Osteocyte (in vitro differentiated cells): Measurements from ENCODE around the gene WNT9B. TPM values are rescaled to one million over a fixed set of nuclear protein-coding genes. Genes with fewer than 3 reads are reported as not detected.

Experiments
- DNase-seq: peaks from one replicate; pipeline ENCODE4 v3.0.0; 2021; ENCODE audit warnings: mixed read lengths; ENCODE audit not compliant: unreplicated experiment; ENCODE audit errors: extremely low spot score
- H3K27ac Mint-ChIP-seq: one replicate; pipeline ENCODE4 v1.8.0; 2021; ENCODE audit warnings: mild to moderate bottlenecking, mixed read lengths; ENCODE audit not compliant: unreplicated experiment
- H3K27me3 Mint-ChIP-seq: one replicate; pipeline ENCODE4 v1.8.0; 2021; ENCODE audit warnings: mixed read lengths; ENCODE audit not compliant: unreplicated experiment
- H3K36me3 Mint-ChIP-seq: one replicate; pipeline ENCODE4 v1.8.0; 2021; ENCODE audit warnings: mixed read lengths; ENCODE audit not compliant: unreplicated experiment
- H3K4me1 Mint-ChIP-seq: one replicate; pipeline ENCODE4 v1.8.0; 2021; ENCODE audit warnings: mixed read lengths; ENCODE audit not compliant: unreplicated experiment
- H3K4me3 Mint-ChIP-seq: one replicate; pipeline ENCODE4 v1.8.0; 2021; ENCODE audit warnings: mild to moderate bottlenecking, moderate library complexity, mixed read lengths; ENCODE audit not compliant: unreplicated experiment
- H3K9me3 Mint-ChIP-seq: one replicate; pipeline ENCODE4 v1.8.0; 2021; ENCODE audit warnings: mixed read lengths; ENCODE audit not compliant: unreplicated experiment
- CTCF ChIP-seq: fragments of 200-600 bp; sonication (generic); IDR thresholded peaks from 2 replicates; pipeline ENCODE4 v1.5.0; 2021; ENCODE audit warnings: antibody characterized with exemption, mild to moderate bottlenecking, moderate library complexity
- total RNA-seq: library from RNA; stranded (reverse); gene quantifications from 2 replicates; pipeline ENCODE4 v1.2.1, GENCODE V29; 2021

The WNT9B gene
- total RNA-seq, 1 donor from 2014 or later, result not detected

- DNase-seq, result no peak
- no peak overlapping the region for H3K4me3 Mint-ChIP-seq
- H3K36me3 Mint-ChIP-seq, result no peaks in the 10 kb centered on the region
- no peaks in the 10 kb centered on the region for H3K9me3 Mint-ChIP-seq
- H3K27ac Mint-ChIP-seq, result no peak overlapping the region
- H3K27me3 Mint-ChIP-seq, result peaks cover 54% of the 10 kb centered on the region
- TF ChIP-seq CTCF, result no peak
- H3K4me1 Mint-ChIP-seq, result peaks cover 15% of the 10 kb centered on the region
Observed at GRCh38 chr17:46815474-46816353, 35.7 kb upstream of the WNT9B start.

GRCh38 chr17:46817151-46817900 lies 34.1 kb upstream of the WNT9B start:
- no peak for TF ChIP-seq CTCF
- H3K27ac Mint-ChIP-seq, result no peak overlapping the region
- DNase-seq, result no peak
- peaks cover 15% of the 10 kb centered on the region for H3K4me1 Mint-ChIP-seq
- H3K27me3 Mint-ChIP-seq, result peaks cover 61% of the 10 kb centered on the region
- peak overlapping the region; percentile 22 for H3K4me3 Mint-ChIP-seq
- H3K9me3 Mint-ChIP-seq, result no peaks in the 10 kb centered on the region
- H3K36me3 Mint-ChIP-seq, result no peaks in the 10 kb centered on the region

- no peak overlapping the region for H3K27ac Mint-ChIP-seq
- H3K4me3 Mint-ChIP-seq, result peak overlapping the region; percentile 22
- DNase-seq, result no peak
- no peaks in the 10 kb centered on the region for H3K36me3 Mint-ChIP-seq
- peaks cover 58% of the 10 kb centered on the region for H3K27me3 Mint-ChIP-seq
- no peaks in the 10 kb centered on the region for H3K9me3 Mint-ChIP-seq
- TF ChIP-seq CTCF, result no peak
- H3K4me1 Mint-ChIP-seq, result peaks cover 15% of the 10 kb centered on the region
Observed at GRCh38 chr17:46817901-46818209, 33.5 kb upstream of the WNT9B start.

GRCh38 chr17:46818316-46818928 lies 33.0 kb upstream of the WNT9B start, which contains the start of gene WNT3:
Gene WNT3 (minus strand): TSS chr17:46818692. CDS start chr17:46818597, 95 bp downstream.
- Mint-ChIP-seq H3K36me3 (no peaks in the 10 kb centered on the region), H3K4me1 (peaks cover 15% of the 10 kb centered on the region), H3K27ac (no peak within 1 kb of the TSS), H3K9me3 (no peaks in the 10 kb centered on the region), H3K4me3 (peak within 1 kb of the TSS; percentile 59), H3K27me3 (peaks cover 52% of the 10 kb centered on the region)
- TF ChIP-seq CTCF, result no peak
- DNase-seq, result no peak
